Mesendoderm (in vitro differentiated cells): ENCODE data around the gene HEY2.

Source experiments
- DNase-seq: peaks from one replicate; pipeline ENCODE4 v3.0.0; 2013
- H2AK5ac ChIP-seq: 2 replicates; pipeline ENCODE4 v1.6.1; 2013; ENCODE audit warnings: low read length, inconsistent platforms
- H2BK120ac ChIP-seq: 2 replicates; pipeline ENCODE4 v1.6.1; 2013; ENCODE audit warnings: low read depth, mild to moderate bottlenecking, low read length, moderate library complexity, mixed read lengths
- H2BK15ac ChIP-seq: replicated peaks from 2 replicates; pipeline ENCODE4 v1.6.1; 2013; ENCODE audit warnings: low read depth, mild to moderate bottlenecking, moderate library complexity
- H2BK5ac ChIP-seq: 2 replicates; pipeline ENCODE4 v1.6.1; 2013; ENCODE audit warnings: low read length, inconsistent platforms
- H3K18ac ChIP-seq: 2 replicates; pipeline ENCODE4 v1.6.1; 2013; ENCODE audit warnings: mild to moderate bottlenecking, low read length, mixed read lengths
- H3K23ac ChIP-seq: one replicate; pipeline ENCODE4 v1.6.1; 2013; ENCODE audit warnings: low read length
- H3K27ac ChIP-seq: 2 replicates; pipeline ENCODE4 v1.5.1; 2013; ENCODE audit warnings: low read depth, mild to moderate bottlenecking, inconsistent platforms, low read length, moderate library complexity
- H3K27me3 ChIP-seq: 2 replicates; pipeline ENCODE4 v1.6.1; 2013; ENCODE audit warnings: low read length, control low read depth, mild to moderate bottlenecking, inconsistent platforms; ENCODE audit not compliant: insufficient read depth, poor library complexity
- H3K36me3 ChIP-seq: 2 replicates; pipeline ENCODE4 v1.6.1; 2013; ENCODE audit warnings: low read length, inconsistent platforms; ENCODE audit not compliant: control insufficient read depth, insufficient read depth
- H3K4ac ChIP-seq: one replicate; pipeline ENCODE4 v1.6.1; 2013; ENCODE audit warnings: low read depth, mild to moderate bottlenecking, low read length, moderate library complexity
- H3K4me1 ChIP-seq: 2 replicates; pipeline ENCODE4 v1.6.1; 2013; ENCODE audit warnings: low read depth, low read length, inconsistent platforms; ENCODE audit not compliant: control insufficient read depth
- H3K4me2 ChIP-seq: 2 replicates; pipeline ENCODE4 v1.6.1; 2013; ENCODE audit warnings: low read length
- H3K4me3 ChIP-seq: 2 replicates; pipeline ENCODE4 v1.5.1; 2013; ENCODE audit warnings: mild to moderate bottlenecking, low read length
- H3K56ac ChIP-seq: one replicate; pipeline ENCODE4 v1.6.1; 2013; ENCODE audit warnings: low read length
- H3K79me1 ChIP-seq: 2 replicates; pipeline ENCODE4 v1.6.1; 2013; ENCODE audit warnings: low read length, inconsistent platforms
- H3K79me2 ChIP-seq: 2 replicates; pipeline ENCODE4 v1.6.1; 2013; ENCODE audit warnings: mild to moderate bottlenecking, low read length; ENCODE audit not compliant: control insufficient read depth, insufficient read depth
- H3K9ac ChIP-seq: 2 replicates; pipeline ENCODE4 v1.6.1; 2013; ENCODE audit warnings: low read length, inconsistent platforms
- H4K5ac ChIP-seq: one replicate; pipeline ENCODE4 v1.6.1; 2013; ENCODE audit warnings: low read length
- H4K8ac ChIP-seq: one replicate; pipeline ENCODE4 v1.6.1; 2013; ENCODE audit warnings: low read depth, mild to moderate bottlenecking, control low read depth, low read length, moderate library complexity
- WGBS: extraction: QIAGEN DNeasy Blood & Tissue Kit; methylation state at CpG from one replicate; pipeline ENCODE4 v1.1.7; 2013; ENCODE audit warnings: low lambda C conversion rate, missing lambda C conversion rate; ENCODE audit not compliant: insufficient coverage; ENCODE audit errors: extremely low coverage; 5-methylcytosine and 5-hydroxymethylcytosine counted together

Gene HEY2

DNA sequence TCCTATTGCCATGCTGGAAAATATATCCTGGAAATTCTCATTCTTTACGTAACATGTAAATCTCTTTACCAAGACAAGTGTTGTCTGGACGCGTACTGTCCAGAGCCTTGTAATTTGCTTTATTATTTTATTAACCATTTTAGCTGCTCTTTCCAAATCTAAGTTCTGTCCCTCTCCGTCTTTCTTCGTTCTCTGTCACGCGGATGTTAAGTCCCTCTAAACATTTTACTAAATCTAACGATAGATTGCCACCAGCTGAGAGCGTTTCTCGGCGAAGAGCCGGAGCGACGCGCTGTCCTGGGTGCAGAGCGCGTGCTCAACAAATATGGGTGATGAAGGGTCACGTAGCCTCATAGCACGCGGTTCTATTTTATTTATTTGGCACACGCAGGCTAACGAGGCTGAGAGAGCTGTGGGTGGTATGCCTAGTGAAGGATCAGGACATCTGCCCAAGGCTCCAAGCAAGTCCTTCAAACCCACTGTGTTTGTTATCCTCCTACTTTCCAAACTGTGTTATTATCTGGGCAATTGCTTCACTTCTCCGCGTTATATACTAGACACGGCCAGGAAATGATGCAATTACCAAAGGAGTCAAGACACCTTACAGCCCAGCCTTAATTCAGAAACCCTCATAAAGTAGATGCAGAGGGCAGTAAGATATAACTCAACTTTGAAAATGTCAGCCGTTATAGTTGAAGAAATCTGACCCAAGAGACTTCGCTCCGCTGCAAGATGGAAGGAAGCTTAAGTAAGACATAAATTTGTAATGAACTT lies 31.3 kb downstream of the HEY2 start:
- Histone ChIP-seq H3K79me1 (no peaks in the 10 kb centered on the region), H3K27me3 (no peaks in the 10 kb centered on the region), H3K79me2 (no peaks in the 10 kb centered on the region), H2BK120ac (no peak overlapping the region), H3K4me1 (no peaks in the 10 kb centered on the region), H3K23ac (no peak overlapping the region), H2AK5ac (no peak overlapping the region), H4K8ac (no peak overlapping the region), H2BK5ac (peak overlapping the region; percentile 56), H3K4me2 (peak overlapping the region; percentile 82), H3K36me3 (no peaks in the 10 kb centered on the region), H3K56ac (peak overlapping the region; percentile 88), H2BK15ac (no peak overlapping the region), H3K27ac (no peak overlapping the region), H3K18ac (peak overlapping the region; percentile 90), H3K9ac (peak overlapping the region; percentile 84), H3K4ac (peak overlapping the region; percentile 96), H4K5ac (peak overlapping the region; percentile 7), H3K4me3 (peak overlapping the region; percentile 81)
- DNase-seq, result peak; percentile 81
- WGBS, result no CpG with 5 or more reads among the region's 28 CpGs

- Histone ChIP-seq H3K23ac (no peak overlapping the region), H2BK120ac (no peak overlapping the region), H3K27ac (no peak overlapping the region), H3K36me3 (no peaks in the 10 kb centered on the region), H2BK15ac (no peak overlapping the region), H4K5ac (no peak overlapping the region), H2BK5ac (no peak overlapping the region), H3K4me2 (peak overlapping the region; percentile 82), H3K56ac (peak overlapping the region; percentile 88), H3K18ac (no peak overlapping the region), H2AK5ac (no peak overlapping the region), H3K79me1 (no peaks in the 10 kb centered on the region), H4K8ac (no peak overlapping the region), H3K4me3 (peak overlapping the region; percentile 81), H3K79me2 (no peaks in the 10 kb centered on the region), H3K4ac (no peak overlapping the region), H3K4me1 (no peaks in the 10 kb centered on the region), H3K9ac (peak overlapping the region; percentile 84), H3K27me3 (no peaks in the 10 kb centered on the region)
- no peak for DNase-seq
- no CpG with 5 or more reads among the region's 3 CpGs for WGBS
Measured at GRCh38 chr6:125781314-125781868, 32.0 kb downstream of the HEY2 start.

DNA sequence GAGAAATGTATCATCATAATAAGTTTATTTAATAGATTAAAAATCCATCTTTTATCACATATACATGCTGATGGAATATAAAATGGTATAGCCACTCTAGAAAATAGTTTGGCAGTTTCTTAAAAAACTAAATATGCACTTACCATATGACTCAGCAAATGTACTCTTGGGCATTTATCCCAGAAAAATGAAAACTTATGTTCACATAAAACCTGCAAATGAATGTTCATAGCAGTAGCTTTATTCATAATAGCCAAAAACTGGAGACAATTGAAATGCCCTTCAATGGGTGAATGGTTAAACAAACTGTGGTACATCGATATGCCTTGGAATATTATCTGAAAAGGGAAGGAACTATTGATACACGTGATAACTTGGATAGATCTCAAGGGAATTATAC lies 34.9 kb downstream of the HEY2 start:
- Histone ChIP-seq H3K79me2 (no peaks in the 10 kb centered on the region), H3K56ac (no peak overlapping the region), H3K4me3 (no peak overlapping the region), H2BK5ac (no peak overlapping the region), H3K9ac (no peak overlapping the region), H3K4me1 (no peaks in the 10 kb centered on the region), H4K8ac (no peak overlapping the region), H2AK5ac (no peak overlapping the region), H3K4me2 (no peak overlapping the region), H3K4ac (no peak overlapping the region), H4K5ac (no peak overlapping the region), H2BK15ac (no peak overlapping the region), H3K79me1 (no peaks in the 10 kb centered on the region), H3K27me3 (no peaks in the 10 kb centered on the region), H3K36me3 (no peaks in the 10 kb centered on the region), H3K23ac (no peak overlapping the region), H2BK120ac (no peak overlapping the region), H3K18ac (no peak overlapping the region), H3K27ac (no peak overlapping the region)
- no peak for DNase-seq
- WGBS, result no CpG with 5 or more reads among the region's 2 CpGs

- no peak overlapping the region for H2BK15ac ChIP-seq
- H3K27me3 ChIP-seq, result no peaks in the 10 kb centered on the region
- H3K9ac ChIP-seq, result no peak overlapping the region
- no peak overlapping the region for H2AK5ac ChIP-seq
- no peak overlapping the region for H4K5ac ChIP-seq
- no peak for DNase-seq
- no peak overlapping the region for H3K27ac ChIP-seq
- H3K4me1 ChIP-seq, result peaks cover 3% of the 10 kb centered on the region
- no peak overlapping the region for H3K23ac ChIP-seq
- no peaks in the 10 kb centered on the region for H3K36me3 ChIP-seq
- H4K8ac ChIP-seq, result no peak overlapping the region
- H3K4me2 ChIP-seq, result no peak overlapping the region
- no peak overlapping the region for H3K4me3 ChIP-seq
- H3K79me2 ChIP-seq, result no peaks in the 10 kb centered on the region
- no peak overlapping the region for H3K4ac ChIP-seq
- WGBS, result no CpG with 5 or more reads among the region's 2 CpGs
- H2BK5ac ChIP-seq, result no peak overlapping the region
- no peaks in the 10 kb centered on the region for H3K79me1 ChIP-seq
- no peak overlapping the region for H3K56ac ChIP-seq
- no peak overlapping the region for H2BK120ac ChIP-seq
- no peak overlapping the region for H3K18ac ChIP-seq
Measured at GRCh38 chr6:125787791-125788190, 38.4 kb downstream of the HEY2 start.

- H3K27me3 ChIP-seq, result no peaks in the 10 kb centered on the region
- no peaks in the 10 kb centered on the region for H3K79me2 ChIP-seq
- peaks cover 3% of the 10 kb centered on the region for H3K4me1 ChIP-seq
- no peak overlapping the region for H2BK5ac ChIP-seq
- no peaks in the 10 kb centered on the region for H3K79me1 ChIP-seq
- H3K9ac ChIP-seq, result no peak overlapping the region
- no CpG with 5 or more reads among the region's 1 CpG for WGBS
- H2AK5ac ChIP-seq, result no peak overlapping the region
- no peak overlapping the region for H2BK15ac ChIP-seq
- H3K18ac ChIP-seq, result no peak overlapping the region
- H3K4me3 ChIP-seq, result no peak overlapping the region
- H3K56ac ChIP-seq, result no peak overlapping the region
- no peak overlapping the region for H3K27ac ChIP-seq
- no peak overlapping the region for H2BK120ac ChIP-seq
- H3K4ac ChIP-seq, result no peak overlapping the region
- H4K5ac ChIP-seq, result no peak overlapping the region
- DNase-seq, result no peak
- no peak overlapping the region for H3K23ac ChIP-seq
- H3K36me3 ChIP-seq, result no peaks in the 10 kb centered on the region
- H4K8ac ChIP-seq, result no peak overlapping the region
- H3K4me2 ChIP-seq, result no peak overlapping the region
Measured at GRCh38 chr6:125789167-125789566, 39.7 kb downstream of the HEY2 start.
